ENCODE results near the gene TMEM214.
A peak's percentile ranks its signal among the peaks of the same experiment; 100 is the strongest.

TMEM214 gene

DNA sequence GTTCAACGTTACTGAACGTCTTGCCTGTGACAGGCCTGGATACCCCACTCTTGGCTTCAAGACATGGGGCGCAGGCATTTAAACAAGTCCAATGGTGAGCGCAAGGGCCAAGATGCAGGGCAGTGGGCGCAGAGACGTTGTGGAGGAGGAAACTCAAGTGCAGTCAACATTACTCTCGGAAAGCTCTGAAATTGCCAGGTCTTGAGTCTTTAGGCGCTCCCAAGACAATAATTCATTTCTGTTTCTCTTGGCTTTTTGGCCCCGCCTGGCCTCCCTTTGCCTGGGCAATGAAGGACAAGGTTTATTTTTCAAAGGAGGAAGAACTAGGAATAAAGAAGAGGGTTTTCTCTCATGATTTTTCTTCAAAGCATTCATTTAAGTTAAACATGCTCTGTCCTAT lies 13.3 kb upstream of the TMEM214 start:
- Histone ChIP-seq H3K36me3 (ENCODE audit: insufficient read depth, low read length) (peaks cover 13% of the 10 kb centered on the region), H3K9me3 (ENCODE audit: low read length) (no peaks in the 10 kb centered on the region), H3K27me3 (ENCODE audit: insufficient read depth, low read length) (no peaks in the 10 kb centered on the region), H3K4me1 (ENCODE audit: insufficient read depth, low read length) (peaks cover 22% of the 10 kb centered on the region), H2AFZ (ENCODE audit: low read depth, low read length) (no peak overlapping the region), H3K4me3 (ENCODE audit: low read length) (no peak overlapping the region)

DNA sequence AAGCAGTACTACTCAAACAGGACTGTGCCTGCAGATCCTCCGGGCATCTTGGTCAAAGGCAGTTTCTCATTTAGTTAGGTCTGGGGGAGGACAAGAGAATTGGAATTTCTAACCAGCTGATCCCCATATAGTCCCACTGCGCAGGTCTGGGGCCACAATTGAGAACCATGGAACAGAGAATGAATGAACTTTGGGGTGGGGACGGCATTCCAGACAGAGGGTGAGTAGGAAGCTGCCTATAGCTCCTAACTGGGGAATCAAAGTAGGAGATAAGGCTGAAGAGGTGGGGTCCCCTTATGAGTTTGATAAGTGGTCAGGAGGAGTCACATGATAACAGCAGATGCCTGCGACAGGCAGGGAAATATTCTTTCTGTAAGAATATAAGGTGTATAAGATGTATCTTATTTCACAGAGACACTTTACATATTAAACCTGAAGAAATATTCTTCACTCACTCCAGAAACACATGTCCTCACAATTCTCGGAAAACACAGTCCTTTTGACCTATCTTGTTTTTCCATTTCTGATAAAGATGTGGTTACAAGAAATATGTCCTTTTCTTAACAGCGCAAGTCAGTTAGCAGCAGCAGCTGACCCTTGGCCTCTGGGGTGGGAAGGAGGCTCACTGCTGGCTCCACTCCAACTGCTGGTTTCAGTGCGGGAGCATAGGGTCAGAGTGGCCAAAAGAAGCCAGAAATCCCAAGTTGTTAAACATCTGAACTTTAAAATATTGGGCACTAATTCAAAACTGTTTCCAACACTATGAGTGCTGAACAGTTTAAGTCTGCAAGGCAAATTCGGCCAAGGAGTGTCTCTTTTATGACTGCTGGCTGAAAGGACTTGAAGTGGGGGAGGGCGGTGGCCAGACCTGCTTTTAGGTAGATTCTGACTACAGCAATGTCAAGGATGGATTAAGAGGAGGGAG lies 12.6 kb upstream of the TMEM214 start:
- Histone ChIP-seq H3K9me3 (ENCODE audit: low read length) (no peaks in the 10 kb centered on the region), H3K4me3 (ENCODE audit: low read length) (no peak overlapping the region), H3K27me3 (ENCODE audit: insufficient read depth, low read length) (no peaks in the 10 kb centered on the region), H3K4me1 (ENCODE audit: insufficient read depth, low read length) (peaks cover 22% of the 10 kb centered on the region), H3K36me3 (ENCODE audit: insufficient read depth, low read length) (peaks cover 11% of the 10 kb centered on the region), H2AFZ (ENCODE audit: low read depth, low read length) (no peak overlapping the region)

DNA sequence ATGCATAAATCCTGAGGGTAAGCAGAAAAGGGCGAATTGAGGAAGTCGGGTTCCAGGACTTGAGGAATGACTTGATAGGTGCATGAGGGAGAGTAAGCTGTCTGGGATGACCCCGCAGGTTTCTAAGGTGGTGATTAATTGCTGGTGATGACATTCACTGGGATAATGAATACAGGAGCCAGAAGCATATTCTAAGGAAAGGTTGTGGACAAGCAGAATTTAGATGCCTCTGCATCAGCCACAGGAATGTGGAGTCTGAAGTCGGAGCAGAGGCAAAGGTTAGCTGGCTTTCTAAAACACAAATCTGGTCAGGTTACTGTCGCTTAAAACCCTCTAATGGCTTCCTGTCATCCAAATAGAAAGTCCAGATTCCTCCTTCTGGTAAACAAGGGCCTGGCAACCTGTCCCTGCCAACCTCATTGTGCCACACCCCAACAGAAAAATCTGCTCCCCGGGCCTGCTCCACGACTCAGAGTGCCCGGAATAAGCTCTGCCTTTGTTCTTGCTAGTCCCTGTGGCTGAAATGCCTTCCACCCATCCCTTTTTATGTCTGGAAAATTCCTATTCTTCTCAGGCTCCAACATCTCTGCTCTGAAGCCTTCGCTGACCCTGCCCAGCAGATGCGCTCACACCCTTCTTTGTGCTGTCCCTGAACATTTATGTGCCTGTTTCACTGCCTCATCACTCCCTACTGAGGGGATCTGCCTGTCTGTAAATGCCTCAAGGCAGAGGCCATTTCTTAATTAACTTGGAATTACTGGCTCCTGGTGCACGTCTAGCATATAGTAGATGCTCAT lies 11.3 kb upstream of the TMEM214 start:
- H3K4me3 ChIP-seq (ENCODE audit: low read length), result no peak overlapping the region
- no peaks in the 10 kb centered on the region for H3K9me3 ChIP-seq (ENCODE audit: low read length)
- H3K36me3 ChIP-seq (ENCODE audit: insufficient read depth, low read length), result peaks cover 21% of the 10 kb centered on the region
- H3K27me3 ChIP-seq (ENCODE audit: insufficient read depth, low read length), result no peaks in the 10 kb centered on the region
- H2AFZ ChIP-seq (ENCODE audit: low read depth, low read length), result no peak overlapping the region
- H3K4me1 ChIP-seq (ENCODE audit: insufficient read depth, low read length), result peaks cover 22% of the 10 kb centered on the region

DNA sequence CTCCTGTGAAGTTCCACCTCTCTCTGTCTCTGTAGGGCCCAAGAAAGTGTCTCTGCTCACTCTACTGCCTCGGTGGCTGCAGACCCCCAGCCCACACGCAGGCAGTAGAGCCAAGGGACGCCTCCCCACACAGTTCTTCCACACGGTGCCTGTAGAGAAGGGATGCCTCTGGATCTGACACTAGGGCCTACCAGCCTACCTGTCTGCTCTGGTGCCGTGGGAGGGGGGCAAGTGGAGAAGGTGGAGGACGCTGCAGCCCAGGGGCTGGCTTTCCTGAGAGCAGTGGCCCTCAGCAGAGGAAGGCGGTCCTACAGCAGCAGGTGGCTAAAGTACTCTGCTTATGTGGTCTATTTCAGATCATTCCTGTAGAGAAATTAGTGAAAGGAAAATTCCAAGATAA lies 9.0 kb upstream of the TMEM214 start:
- Histone ChIP-seq H3K27me3 (ENCODE audit: insufficient read depth, low read length) (no peaks in the 10 kb centered on the region), H2AFZ (ENCODE audit: low read depth, low read length) (no peak overlapping the region), H3K9me3 (ENCODE audit: low read length) (no peaks in the 10 kb centered on the region), H3K36me3 (ENCODE audit: insufficient read depth, low read length) (peaks cover 28% of the 10 kb centered on the region), H3K4me1 (ENCODE audit: insufficient read depth, low read length) (peaks cover 22% of the 10 kb centered on the region), H3K4me3 (ENCODE audit: low read length) (no peak overlapping the region)

DNA sequence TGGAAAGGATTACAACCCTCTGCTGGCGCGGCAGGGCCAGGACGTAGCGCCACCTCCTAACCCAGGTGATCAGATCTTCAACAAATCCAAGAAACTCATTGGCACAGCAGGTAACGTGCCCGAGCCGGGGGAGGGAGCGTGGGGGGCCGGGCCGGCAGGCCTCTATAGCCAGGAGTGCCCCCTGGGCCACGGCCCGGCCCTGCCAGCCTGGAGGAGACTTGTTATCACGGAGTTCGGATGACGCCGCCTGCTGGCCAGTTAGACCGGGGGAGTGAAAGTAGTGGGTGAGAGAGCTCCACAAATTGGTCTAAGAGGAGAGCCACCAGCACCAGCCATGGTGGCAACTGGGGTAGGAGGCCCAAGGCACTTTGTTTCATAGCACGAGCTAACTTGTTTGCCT lies 8.6 kb upstream of the TMEM214 start:
- Histone ChIP-seq H3K9me3 (ENCODE audit: low read length) (no peaks in the 10 kb centered on the region), H3K36me3 (ENCODE audit: insufficient read depth, low read length) (peaks cover 30% of the 10 kb centered on the region), H3K4me1 (ENCODE audit: insufficient read depth, low read length) (peaks cover 22% of the 10 kb centered on the region), H3K4me3 (ENCODE audit: low read length) (no peak overlapping the region), H2AFZ (ENCODE audit: low read depth, low read length) (no peak overlapping the region), H3K27me3 (ENCODE audit: insufficient read depth, low read length) (no peaks in the 10 kb centered on the region)

DNA sequence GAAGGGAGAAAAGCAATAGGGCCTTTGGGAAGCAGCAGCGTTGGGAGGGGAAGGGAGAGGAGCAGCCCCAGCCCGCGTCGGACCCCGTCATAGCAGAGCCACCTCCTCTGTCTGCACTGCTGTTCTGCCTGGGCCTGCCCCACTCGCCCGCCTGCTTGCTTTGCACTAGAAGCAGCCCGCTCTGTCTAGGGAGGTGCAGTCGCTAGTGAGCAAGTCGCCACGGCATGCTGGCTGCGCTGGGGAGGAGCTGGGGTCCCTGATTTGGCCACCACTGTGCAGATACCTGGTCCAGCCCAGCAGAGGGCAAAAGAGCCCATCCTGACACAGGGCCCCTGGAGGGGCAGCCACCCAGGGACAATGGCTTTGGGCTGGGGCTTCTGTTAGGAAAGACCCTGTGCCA lies 8.0 kb upstream of the TMEM214 start:
- H3K9me3 ChIP-seq (ENCODE audit: low read length), result no peaks in the 10 kb centered on the region
- H3K36me3 ChIP-seq (ENCODE audit: insufficient read depth, low read length), result peaks cover 34% of the 10 kb centered on the region
- H2AFZ ChIP-seq (ENCODE audit: low read depth, low read length), result no peak overlapping the region
- no peaks in the 10 kb centered on the region for H3K27me3 ChIP-seq (ENCODE audit: insufficient read depth, low read length)
- peaks cover 17% of the 10 kb centered on the region for H3K4me1 ChIP-seq (ENCODE audit: insufficient read depth, low read length)
- H3K4me3 ChIP-seq (ENCODE audit: low read length), result no peak overlapping the region

DNA sequence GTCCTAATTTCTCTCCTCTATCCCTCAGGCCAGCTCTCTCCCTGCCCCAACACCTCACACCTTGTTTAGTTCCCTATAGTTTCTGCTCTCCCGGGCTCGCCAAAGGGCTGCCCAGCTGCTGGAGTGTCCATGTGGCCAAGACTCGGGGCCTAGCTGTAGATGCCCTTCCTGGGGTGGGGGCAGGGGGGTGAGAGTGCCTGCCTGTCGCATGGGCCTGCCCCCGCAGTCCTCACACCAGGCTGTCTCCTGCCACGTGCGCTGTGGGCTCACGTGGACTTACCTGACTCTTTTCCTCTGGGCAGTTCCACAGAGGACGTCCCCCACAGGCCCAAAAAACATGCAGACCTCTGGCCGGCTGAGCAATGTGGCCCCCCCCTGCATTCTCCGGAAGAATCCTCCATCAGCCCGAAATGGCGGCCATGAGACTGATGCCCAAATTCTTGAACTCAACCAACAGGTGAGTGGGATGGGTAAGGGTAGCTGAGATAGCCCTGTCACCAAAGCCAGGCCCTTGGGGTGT lies 7.4 kb upstream of the TMEM214 start:
- Histone ChIP-seq H2AFZ (ENCODE audit: low read depth, low read length) (no peak overlapping the region), H3K4me3 (ENCODE audit: low read length) (no peak overlapping the region), H3K27me3 (ENCODE audit: insufficient read depth, low read length) (no peaks in the 10 kb centered on the region), H3K36me3 (ENCODE audit: insufficient read depth, low read length) (peaks cover 36% of the 10 kb centered on the region), H3K4me1 (ENCODE audit: insufficient read depth, low read length) (peaks cover 12% of the 10 kb centered on the region), H3K9me3 (ENCODE audit: low read length) (no peaks in the 10 kb centered on the region)

DNA sequence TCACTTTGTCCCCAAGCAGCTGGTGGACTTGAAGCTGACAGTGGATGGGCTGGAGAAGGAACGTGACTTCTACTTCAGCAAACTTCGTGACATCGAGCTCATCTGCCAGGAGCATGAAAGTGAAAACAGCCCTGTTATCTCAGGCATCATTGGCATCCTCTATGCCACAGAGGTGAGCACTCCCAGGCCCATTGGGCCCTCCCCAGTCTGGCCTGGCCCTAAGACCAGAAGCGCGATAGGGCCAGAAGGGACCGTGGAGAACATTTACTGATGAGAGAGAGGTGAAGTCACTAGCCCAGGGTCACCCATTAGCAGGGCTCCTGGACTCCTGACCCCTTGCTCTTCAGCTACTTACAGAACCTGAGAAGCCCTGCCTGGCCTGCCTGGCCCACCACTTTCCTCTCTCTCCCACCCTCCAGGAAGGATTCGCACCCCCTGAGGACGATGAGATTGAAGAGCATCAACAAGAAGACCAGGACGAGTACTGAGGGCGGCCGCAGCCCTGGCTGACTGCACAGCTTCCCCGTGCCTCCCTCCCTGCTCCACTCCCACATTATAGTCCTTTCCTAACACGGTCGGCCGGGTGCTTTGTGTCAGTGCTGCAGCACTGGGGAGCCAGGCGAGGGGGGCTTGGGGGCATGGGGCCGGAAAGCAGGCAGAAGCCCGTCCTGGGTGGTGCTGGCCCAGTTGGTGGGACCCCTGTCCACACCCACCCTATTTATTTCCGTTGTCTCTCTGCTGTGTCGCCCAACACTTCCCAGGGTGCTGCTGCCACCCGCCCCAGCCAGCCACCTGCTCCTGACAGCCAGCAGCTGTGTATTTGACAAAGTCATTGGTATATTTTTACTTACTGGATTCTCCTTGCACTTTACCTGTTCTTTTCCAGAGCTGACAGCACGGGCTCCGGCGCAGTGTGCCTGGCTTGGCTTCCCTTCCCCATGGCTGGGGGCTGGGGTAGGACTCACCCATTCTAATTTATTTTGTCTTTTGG lies 6.6 kb upstream of the TMEM214 start:
- H3K4me1 ChIP-seq (ENCODE audit: insufficient read depth, low read length), result peaks cover 4% of the 10 kb centered on the region
- peaks cover 36% of the 10 kb centered on the region for H3K36me3 ChIP-seq (ENCODE audit: insufficient read depth, low read length)
- no peak overlapping the region for H2AFZ ChIP-seq (ENCODE audit: low read depth, low read length)
- no peak overlapping the region for H3K4me3 ChIP-seq (ENCODE audit: low read length)
- no peaks in the 10 kb centered on the region for H3K9me3 ChIP-seq (ENCODE audit: low read length)
- H3K27me3 ChIP-seq (ENCODE audit: insufficient read depth, low read length), result no peaks in the 10 kb centered on the region

DNA sequence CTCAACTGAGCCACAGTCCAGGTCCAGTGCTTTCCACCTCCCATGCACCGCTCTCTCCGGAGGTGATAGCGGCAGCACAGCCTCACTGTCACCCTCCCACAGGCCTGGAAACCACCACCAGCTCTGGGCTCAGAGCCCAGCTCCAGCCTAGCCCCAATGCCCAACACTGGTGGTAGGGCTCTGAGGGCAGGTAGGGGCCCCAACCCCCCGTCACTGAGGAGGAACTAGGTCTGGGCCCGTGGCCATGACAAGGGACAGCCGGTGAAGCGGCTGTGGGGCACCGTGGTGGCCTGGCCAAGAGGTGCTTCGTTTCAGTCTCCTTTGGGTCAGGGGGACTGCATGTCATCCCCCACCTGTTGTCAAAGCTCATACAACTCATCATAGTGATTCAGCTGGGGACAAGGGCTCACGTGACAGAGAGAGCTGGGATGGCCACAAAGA lies 5.5 kb upstream of the TMEM214 start:
- no peaks in the 10 kb centered on the region for H3K27me3 ChIP-seq (ENCODE audit: insufficient read depth, low read length)
- no peaks in the 10 kb centered on the region for H3K9me3 ChIP-seq (ENCODE audit: low read length)
- H3K4me1 ChIP-seq (ENCODE audit: insufficient read depth, low read length), result no peaks in the 10 kb centered on the region
- H2AFZ ChIP-seq (ENCODE audit: low read depth, low read length), result no peak overlapping the region
- peaks cover 36% of the 10 kb centered on the region for H3K36me3 ChIP-seq (ENCODE audit: insufficient read depth, low read length)
- no peak overlapping the region for H3K4me3 ChIP-seq (ENCODE audit: low read length)

DNA sequence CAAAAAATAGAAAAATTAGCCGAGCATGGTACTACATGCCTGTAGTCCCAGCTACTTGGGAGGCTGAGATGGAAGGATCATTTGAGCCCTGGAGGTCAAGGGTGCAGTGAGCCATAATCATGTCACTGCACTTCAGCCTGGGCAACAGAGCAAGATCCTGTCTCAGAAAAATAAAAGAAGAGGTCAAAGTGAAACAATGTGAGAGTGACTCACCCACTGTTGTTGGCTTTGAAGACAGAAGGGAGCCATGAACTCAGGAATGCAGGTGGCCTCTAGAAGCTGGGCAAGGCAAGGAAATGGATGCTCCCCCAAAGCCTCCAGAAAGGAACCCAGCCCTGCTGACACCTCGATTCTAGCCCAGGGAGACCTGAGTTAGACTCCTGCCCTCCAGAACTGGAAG lies 3.7 kb upstream of the TMEM214 start:
- H3K4me3 ChIP-seq (ENCODE audit: low read length), result no peak overlapping the region
- H3K4me1 ChIP-seq (ENCODE audit: insufficient read depth, low read length), result peaks cover 8% of the 10 kb centered on the region
- peaks cover 26% of the 10 kb centered on the region for H3K36me3 ChIP-seq (ENCODE audit: insufficient read depth, low read length)
- no peaks in the 10 kb centered on the region for H3K9me3 ChIP-seq (ENCODE audit: low read length)
- no peaks in the 10 kb centered on the region for H3K27me3 ChIP-seq (ENCODE audit: insufficient read depth, low read length)
- no peak overlapping the region for H2AFZ ChIP-seq (ENCODE audit: low read depth, low read length)

DNA sequence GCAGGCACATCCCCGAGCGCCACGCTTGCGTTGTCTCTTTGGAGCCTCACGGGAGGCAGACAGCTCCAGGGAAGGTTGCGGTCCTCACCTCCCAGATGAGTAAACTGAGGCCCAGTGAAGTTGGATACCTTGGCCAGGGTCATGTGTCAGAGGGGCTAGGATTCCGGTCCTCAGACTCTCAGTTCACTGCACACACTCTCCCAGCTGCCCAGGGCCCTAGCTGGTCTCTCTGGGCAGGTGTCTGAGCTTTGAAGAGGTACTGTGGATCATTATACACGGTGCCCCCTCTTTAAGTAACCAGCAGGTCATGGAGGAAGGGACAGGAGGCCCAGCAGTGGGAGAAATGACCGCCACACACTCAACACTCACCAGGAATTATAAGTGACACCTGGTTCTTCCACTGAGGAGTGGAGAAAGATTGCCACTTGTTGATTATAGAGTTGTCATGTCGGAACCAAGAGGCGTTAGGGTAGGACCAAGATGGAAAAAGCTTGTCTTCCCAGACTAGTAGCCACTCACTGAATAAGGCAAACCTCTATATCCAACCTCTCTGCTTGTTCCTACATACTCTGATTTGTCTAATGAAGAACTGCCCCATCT lies 588 bp downstream of the TMEM214 start:
- peaks cover 47% of the 10 kb centered on the region for H3K36me3 ChIP-seq (ENCODE audit: insufficient read depth, low read length)
- H3K4me3 ChIP-seq (ENCODE audit: low read length), result peak overlapping the region; percentile 63
- peaks cover 11% of the 10 kb centered on the region for H3K4me1 ChIP-seq (ENCODE audit: insufficient read depth, low read length)
- no peaks in the 10 kb centered on the region for H3K9me3 ChIP-seq (ENCODE audit: low read length)
- H2AFZ ChIP-seq (ENCODE audit: low read depth, low read length), result peak overlapping the region; percentile 58
- no peaks in the 10 kb centered on the region for H3K27me3 ChIP-seq (ENCODE audit: insufficient read depth, low read length)

DNA sequence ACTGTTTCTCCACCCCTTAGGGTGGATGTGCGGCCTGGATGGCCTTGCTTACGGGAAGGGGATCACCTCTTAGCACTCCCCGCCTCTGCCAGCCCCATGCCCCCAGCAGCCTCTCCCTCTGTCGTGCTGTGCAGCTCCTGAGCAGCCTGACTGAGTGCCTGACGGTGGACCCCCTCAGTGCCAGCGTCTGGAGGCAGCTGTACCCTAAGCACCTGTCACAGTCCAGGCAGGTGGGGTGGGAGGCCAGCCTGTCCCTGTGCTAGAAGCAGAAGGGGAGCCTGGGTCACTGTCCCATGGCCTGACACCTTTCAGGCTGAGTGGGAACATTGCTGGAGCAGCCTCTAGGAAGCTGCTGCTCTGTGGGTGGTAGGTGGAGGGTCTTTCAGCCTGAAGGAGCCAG lies 5.2 kb downstream of the TMEM214 start:
- Histone ChIP-seq H3K27me3 (ENCODE audit: insufficient read depth, low read length) (no peaks in the 10 kb centered on the region), H3K9me3 (ENCODE audit: low read length) (no peaks in the 10 kb centered on the region), H3K4me3 (ENCODE audit: low read length) (no peak overlapping the region), H2AFZ (ENCODE audit: low read depth, low read length) (no peak overlapping the region), H3K4me1 (ENCODE audit: insufficient read depth, low read length) (peaks cover 11% of the 10 kb centered on the region), H3K36me3 (ENCODE audit: insufficient read depth, low read length) (peaks cover 71% of the 10 kb centered on the region)

Data from neuron (in vitro differentiated cells).